ENCODE results near the gene SPTAN1.

SPTAN1 gene

GRCh38 chr9:128553728-128554127 is 1.3 kb downstream of the SPTAN1 start:
- H3K9me3 ChIP-seq (ENCODE audit: control insufficient read depth, insufficient read depth, low read depth, low read length) = no peaks in the 10 kb centered on the region
- H3K4me1 ChIP-seq (ENCODE audit: control insufficient read depth, insufficient read depth, low read length) = peaks cover 61% of the 10 kb centered on the region
- no peaks in the 10 kb centered on the region for H3K36me3 ChIP-seq (ENCODE audit: control insufficient read depth, insufficient read depth, low read length)
- H3K27ac ChIP-seq (ENCODE audit: low read depth, low read length) = no peak overlapping the region
- H3K9ac ChIP-seq (ENCODE audit: low read length) = peak overlapping the region; percentile 61
- peak overlapping the region; percentile 79 for H3K4me3 ChIP-seq (ENCODE audit: low read depth, low read length)
- no peaks in the 10 kb centered on the region for H3K27me3 ChIP-seq (ENCODE audit: control insufficient read depth, insufficient read depth, low read length)

GRCh38 chr9:128554155-128554862 is 1.9 kb downstream of the SPTAN1 start:
- Histone ChIP-seq H3K9ac (ENCODE audit: low read length) (peak overlapping the region; percentile 61), H3K4me3 (ENCODE audit: low read depth, low read length) (peak overlapping the region; percentile 79), H3K4me1 (ENCODE audit: control insufficient read depth, insufficient read depth, low read length) (peaks cover 66% of the 10 kb centered on the region), H3K27ac (ENCODE audit: low read depth, low read length) (peak overlapping the region; percentile 59; the same call in 1 of the 2 replicates), H3K27me3 (ENCODE audit: control insufficient read depth, insufficient read depth, low read length) (no peaks in the 10 kb centered on the region), H3K9me3 (ENCODE audit: control insufficient read depth, insufficient read depth, low read depth, low read length) (no peaks in the 10 kb centered on the region), H3K36me3 (ENCODE audit: control insufficient read depth, insufficient read depth, low read length) (no peaks in the 10 kb centered on the region)

- Histone ChIP-seq H3K4me1 (ENCODE audit: control insufficient read depth, insufficient read depth, low read length) (peaks cover 59% of the 10 kb centered on the region), H3K9ac (ENCODE audit: low read length) (peak overlapping the region; percentile 61)
Observed at GRCh38 chr9:128555180-128555721, 2.9 kb downstream of the SPTAN1 start.

GRCh38 chr9:128556276-128556675 is 3.9 kb downstream of the SPTAN1 start:
- Histone ChIP-seq H3K9ac (ENCODE audit: low read length) (no peak overlapping the region), H3K4me3 (ENCODE audit: low read depth, low read length) (no peak overlapping the region), H3K4me1 (ENCODE audit: control insufficient read depth, insufficient read depth, low read length) (peaks cover 49% of the 10 kb centered on the region), H3K36me3 (ENCODE audit: control insufficient read depth, insufficient read depth, low read length) (no peaks in the 10 kb centered on the region), H3K9me3 (ENCODE audit: control insufficient read depth, insufficient read depth, low read depth, low read length) (no peaks in the 10 kb centered on the region), H3K27ac (ENCODE audit: low read depth, low read length) (no peak overlapping the region), H3K27me3 (ENCODE audit: control insufficient read depth, insufficient read depth, low read length) (no peaks in the 10 kb centered on the region)

More at GRCh38 chr9:128555180-128555721, 2.9 kb downstream of the SPTAN1 start:
- no peaks in the 10 kb centered on the region for H3K9me3 ChIP-seq (ENCODE audit: control insufficient read depth, insufficient read depth, low read depth, low read length)
- H3K27me3 ChIP-seq (ENCODE audit: control insufficient read depth, insufficient read depth, low read length) = no peaks in the 10 kb centered on the region
- peak overlapping the region; percentile 59; the same call in 1 of the 2 replicates for H3K27ac ChIP-seq (ENCODE audit: low read depth, low read length)
- H3K4me3 ChIP-seq (ENCODE audit: low read depth, low read length) = peak overlapping the region; percentile 79
- no peaks in the 10 kb centered on the region for H3K36me3 ChIP-seq (ENCODE audit: control insufficient read depth, insufficient read depth, low read length)

- no peak overlapping the region for H3K27ac ChIP-seq (ENCODE audit: low read depth, low read length)
Observed at GRCh38 chr9:128556926-128557634, 4.7 kb downstream of the SPTAN1 start.

GRCh38 chr9:128558431-128559310 is 6.3 kb downstream of the SPTAN1 start:
- no peaks in the 10 kb centered on the region for H3K9me3 ChIP-seq (ENCODE audit: control insufficient read depth, insufficient read depth, low read depth, low read length)
- H3K4me1 ChIP-seq (ENCODE audit: control insufficient read depth, insufficient read depth, low read length) = peaks cover 44% of the 10 kb centered on the region
- H3K36me3 ChIP-seq (ENCODE audit: control insufficient read depth, insufficient read depth, low read length) = no peaks in the 10 kb centered on the region; the same call in 1 of the 2 replicates
- no peak overlapping the region; the same call in 1 of the 2 replicates for H3K4me3 ChIP-seq (ENCODE audit: low read depth, low read length)
- H3K27me3 ChIP-seq (ENCODE audit: control insufficient read depth, insufficient read depth, low read length) = no peaks in the 10 kb centered on the region
- H3K9ac ChIP-seq (ENCODE audit: low read length) = peak overlapping the region; percentile 8
- no peak overlapping the region; the same call in 1 of the 2 replicates for H3K27ac ChIP-seq (ENCODE audit: low read depth, low read length)

More at GRCh38 chr9:128556926-128557634, 4.7 kb downstream of the SPTAN1 start:
- Histone ChIP-seq H3K36me3 (ENCODE audit: control insufficient read depth, insufficient read depth, low read length) (no peaks in the 10 kb centered on the region), H3K4me3 (ENCODE audit: low read depth, low read length) (no peak overlapping the region), H3K27me3 (ENCODE audit: control insufficient read depth, insufficient read depth, low read length) (no peaks in the 10 kb centered on the region), H3K9ac (ENCODE audit: low read length) (no peak overlapping the region), H3K9me3 (ENCODE audit: control insufficient read depth, insufficient read depth, low read depth, low read length) (no peaks in the 10 kb centered on the region), H3K4me1 (ENCODE audit: control insufficient read depth, insufficient read depth, low read length) (peaks cover 45% of the 10 kb centered on the region)

GRCh38 chr9:128565578-128565977 is 13.2 kb downstream of the SPTAN1 start:
- H3K4me1 ChIP-seq (ENCODE audit: control insufficient read depth, insufficient read depth, low read length) = no peaks in the 10 kb centered on the region
- no peak overlapping the region for H3K27ac ChIP-seq (ENCODE audit: low read depth, low read length)
- no peak overlapping the region for H3K9ac ChIP-seq (ENCODE audit: low read length)
- peaks cover 39% of the 10 kb centered on the region for H3K36me3 ChIP-seq (ENCODE audit: control insufficient read depth, insufficient read depth, low read length)
- no peaks in the 10 kb centered on the region for H3K9me3 ChIP-seq (ENCODE audit: control insufficient read depth, insufficient read depth, low read depth, low read length)
- no peaks in the 10 kb centered on the region for H3K27me3 ChIP-seq (ENCODE audit: control insufficient read depth, insufficient read depth, low read length)
- no peak overlapping the region for H3K4me3 ChIP-seq (ENCODE audit: low read depth, low read length)

- Histone ChIP-seq H3K27me3 (ENCODE audit: control insufficient read depth, insufficient read depth, low read length) (no peaks in the 10 kb centered on the region), H3K27ac (ENCODE audit: low read depth, low read length) (no peak overlapping the region), H3K9ac (ENCODE audit: low read length) (no peak overlapping the region), H3K4me1 (ENCODE audit: control insufficient read depth, insufficient read depth, low read length) (no peaks in the 10 kb centered on the region), H3K9me3 (ENCODE audit: control insufficient read depth, insufficient read depth, low read depth, low read length) (no peaks in the 10 kb centered on the region), H3K36me3 (ENCODE audit: control insufficient read depth, insufficient read depth, low read length) (peaks cover 56% of the 10 kb centered on the region), H3K4me3 (ENCODE audit: low read depth, low read length) (no peak overlapping the region)
Observed at GRCh38 chr9:128568470-128569078, 16.2 kb downstream of the SPTAN1 start.

GRCh38 chr9:128575469-128575868 is 23.1 kb downstream of the SPTAN1 start:
- Histone ChIP-seq H3K36me3 (ENCODE audit: control insufficient read depth, insufficient read depth, low read length) (peaks cover 79% of the 10 kb centered on the region), H3K9ac (ENCODE audit: low read length) (no peak overlapping the region), H3K27me3 (ENCODE audit: control insufficient read depth, insufficient read depth, low read length) (no peaks in the 10 kb centered on the region), H3K4me3 (ENCODE audit: low read depth, low read length) (no peak overlapping the region), H3K27ac (ENCODE audit: low read depth, low read length) (no peak overlapping the region), H3K9me3 (ENCODE audit: control insufficient read depth, insufficient read depth, low read depth, low read length) (no peaks in the 10 kb centered on the region), H3K4me1 (ENCODE audit: control insufficient read depth, insufficient read depth, low read length) (no peaks in the 10 kb centered on the region)

GRCh38 chr9:128575916-128576315 is 23.5 kb downstream of the SPTAN1 start:
- Histone ChIP-seq H3K4me1 (ENCODE audit: control insufficient read depth, insufficient read depth, low read length) (no peaks in the 10 kb centered on the region), H3K36me3 (ENCODE audit: control insufficient read depth, insufficient read depth, low read length) (peaks cover 84% of the 10 kb centered on the region), H3K9me3 (ENCODE audit: control insufficient read depth, insufficient read depth, low read depth, low read length) (no peaks in the 10 kb centered on the region), H3K27me3 (ENCODE audit: control insufficient read depth, insufficient read depth, low read length) (no peaks in the 10 kb centered on the region), H3K9ac (ENCODE audit: low read length) (no peak overlapping the region), H3K4me3 (ENCODE audit: low read depth, low read length) (no peak overlapping the region), H3K27ac (ENCODE audit: low read depth, low read length) (no peak overlapping the region)

Data from HUES6 (cell line).